ENCODE data around the gene CDC42.

- TF ChIP-seq CTCF (IDR thresholded peaks at IDR 0.05; ENCODE audit: insufficient read depth, low read depth, low read length) (no peak), EZH2 (IDR thresholded peaks at IDR 0.05; ENCODE audit: insufficient read depth, low read length) (no peak)
Observed at GRCh38 chr1:22024485-22025367, 27.8 kb upstream of the CDC42 start.

Data from astrocyte (in vitro differentiated cells and primary cell).